Hepatocyte (in vitro differentiated cells): ENCODE data around the gene BORCS5. TPM values are rescaled to one million over a fixed set of nuclear protein-coding genes. Genes with fewer than 3 reads are reported as not detected.

Experiments
- DNase-seq: peaks from one replicate; pipeline ENCODE4 v3.0.0-alpha.2; 2016; ENCODE audit warnings: low spot score
- H2AFZ ChIP-seq: fragments of 200-600 bp; sonication (generic); 2 replicates; pipeline ENCODE4 v1.6.0; 2016; ENCODE audit warnings: antibody characterized with exemption, mild to moderate bottlenecking
- H3K27ac ChIP-seq: fragments of 200-600 bp; sonication (generic); 2 replicates; pipeline ENCODE4 v1.5.1; 2016; ENCODE audit warnings: mild to moderate bottlenecking
- H3K27me3 ChIP-seq: fragments of 200-600 bp; sonication (generic); 2 replicates; pipeline ENCODE4 v1.6.1; 2016
- H3K36me3 ChIP-seq: fragments of 200-600 bp; sonication (generic); replicated peaks from 2 replicates; pipeline ENCODE4 v1.5.1; 2016; ENCODE audit warnings: low read depth; ENCODE audit not compliant: insufficient read depth
- H3K4me1 ChIP-seq: fragments of 200-600 bp; sonication (generic); 2 replicates; pipeline ENCODE4 v1.5.1; 2016; ENCODE audit warnings: mild to moderate bottlenecking, moderate library complexity; ENCODE audit not compliant: insufficient read depth
- H3K4me2 ChIP-seq: fragments of 200-600 bp; sonication (generic); 2 replicates; pipeline ENCODE4 v1.6.0; 2016
- H3K4me3 ChIP-seq: fragments of 200-600 bp; sonication (generic); 2 replicates; pipeline ENCODE4 v1.5.1; 2016; ENCODE audit warnings: mild to moderate bottlenecking
- H3K79me2 ChIP-seq: fragments of 200-600 bp; sonication (generic); 2 replicates; pipeline ENCODE4 v1.6.0; 2017; ENCODE audit warnings: mild to moderate bottlenecking
- H3K9me2 ChIP-seq: fragments of 200-600 bp; sonication (generic); replicated peaks from 2 replicates; pipeline ENCODE4 v1.6.0; 2017; ENCODE audit warnings: mild to moderate bottlenecking; ENCODE audit not compliant: insufficient read depth
- H3K9me3 ChIP-seq: fragments of 200-600 bp; sonication (generic); 2 replicates; pipeline ENCODE4 v1.5.1; 2016; ENCODE audit warnings: low read depth, mild to moderate bottlenecking
- H4K20me1 ChIP-seq: fragments of 200-600 bp; sonication (generic); 2 replicates; pipeline ENCODE4 v1.6.0; 2016; ENCODE audit warnings: mild to moderate bottlenecking; ENCODE audit not compliant: insufficient read depth, poor library complexity, severe bottlenecking
- EZH2 ChIP-seq: fragments of 200-600 bp; sonication (generic); IDR thresholded peaks from 2 replicates; pipeline ENCODE4 v1.6.1; 2016; ENCODE audit warnings: antibody characterized with exemption, mild to moderate bottlenecking, borderline replicate concordance
- EZH2phosphoT487 ChIP-seq: fragments of 200-600 bp; sonication (generic); IDR thresholded peaks from one replicate; pipeline ENCODE4 v1.6.1; 2018; ENCODE audit warnings: antibody characterized with exemption, mild to moderate bottlenecking, low read depth, moderate library complexity; ENCODE audit not compliant: unreplicated experiment, severe bottlenecking
- WGBS: methylation state at CpG from one replicate; pipeline ENCODE4 v1.1.6; 2016; ENCODE audit warnings: low lambda C conversion rate; ENCODE audit errors: missing lambda C conversion rate; 5-methylcytosine and 5-hydroxymethylcytosine counted together
- polyA plus RNA-seq: library from polyadenylated mRNA; unstranded; fragments of >200 nt; fragmentation: Nextera tagmentation; extraction: Ambion mirVana; gene quantifications from 2 replicates; pipeline ENCODE4 v1.2.1, GENCODE V29; 2016
- total RNA-seq: library from RNA; depleted of rRNA; stranded (reverse); fragments of >200 nt; gene quantifications from 2 replicates; pipeline ENCODE4 v1.2.3, GENCODE V29; 2014
- TF ChIP-seq, protein P1 (sequence below): fragments of 200-600 bp; sonication (generic); IDR thresholded peaks from 2 replicates; pipeline ENCODE4 v1.5.1; 2016; ENCODE audit warnings: antibody characterized with exemption, mild to moderate bottlenecking; ENCODE audit not compliant: poor library complexity

BORCS5 gene
- total and polyA plus RNA-seq, 2 experiments from 2014 or later, result 6.6 to 11.2 TPM

DNA sequence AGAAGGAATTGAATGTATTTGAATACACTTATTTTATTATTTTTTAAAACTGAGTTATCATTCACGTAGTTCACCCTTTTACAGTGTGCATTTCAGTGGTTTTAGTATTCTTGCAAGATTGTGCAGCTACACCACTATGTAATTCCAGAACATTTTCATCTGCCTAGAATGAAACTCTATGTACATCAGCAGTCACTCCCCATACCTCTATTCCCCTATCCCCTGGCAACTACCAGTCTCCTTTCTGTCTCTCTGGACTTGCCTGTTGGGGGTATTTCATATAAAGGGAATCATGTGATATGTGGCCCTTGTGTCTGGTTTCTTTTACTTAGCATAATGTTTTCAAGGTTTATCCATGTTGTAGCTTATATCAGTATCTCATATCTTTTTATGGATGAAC lies 96.8 kb downstream of the BORCS5 start:
- DNase-seq, result no peak
- no peaks in the 10 kb centered on the region for H3K36me3 ChIP-seq
- H3K4me1 ChIP-seq, result peaks cover 28% of the 10 kb centered on the region
- H3K9me2 ChIP-seq, result no peaks in the 10 kb centered on the region
- no peaks in the 10 kb centered on the region for H3K27me3 ChIP-seq
- no peaks in the 10 kb centered on the region for H4K20me1 ChIP-seq
- no peak overlapping the region for H2AFZ ChIP-seq
- no peak overlapping the region for H3K4me3 ChIP-seq
- TF ChIP-seq, protein P1, sequence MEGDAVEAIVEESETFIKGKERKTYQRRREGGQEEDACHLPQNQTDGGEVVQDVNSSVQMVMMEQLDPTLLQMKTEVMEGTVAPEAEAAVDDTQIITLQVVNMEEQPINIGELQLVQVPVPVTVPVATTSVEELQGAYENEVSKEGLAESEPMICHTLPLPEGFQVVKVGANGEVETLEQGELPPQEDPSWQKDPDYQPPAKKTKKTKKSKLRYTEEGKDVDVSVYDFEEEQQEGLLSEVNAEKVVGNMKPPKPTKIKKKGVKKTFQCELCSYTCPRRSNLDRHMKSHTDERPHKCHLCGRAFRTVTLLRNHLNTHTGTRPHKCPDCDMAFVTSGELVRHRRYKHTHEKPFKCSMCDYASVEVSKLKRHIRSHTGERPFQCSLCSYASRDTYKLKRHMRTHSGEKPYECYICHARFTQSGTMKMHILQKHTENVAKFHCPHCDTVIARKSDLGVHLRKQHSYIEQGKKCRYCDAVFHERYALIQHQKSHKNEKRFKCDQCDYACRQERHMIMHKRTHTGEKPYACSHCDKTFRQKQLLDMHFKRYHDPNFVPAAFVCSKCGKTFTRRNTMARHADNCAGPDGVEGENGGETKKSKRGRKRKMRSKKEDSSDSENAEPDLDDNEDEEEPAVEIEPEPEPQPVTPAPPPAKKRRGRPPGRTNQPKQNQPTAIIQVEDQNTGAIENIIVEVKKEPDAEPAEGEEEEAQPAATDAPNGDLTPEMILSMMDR, result no peak
- TF ChIP-seq EZH2phosphoT487 (no peak), EZH2 (no peak)
- no peaks in the 10 kb centered on the region for H3K79me2 ChIP-seq
- no peak overlapping the region for H3K27ac ChIP-seq
- no peak overlapping the region for H3K4me2 ChIP-seq
- 97% methylated on average over 1 of the region's 1 CpG for WGBS
- no peaks in the 10 kb centered on the region for H3K9me3 ChIP-seq

DNA sequence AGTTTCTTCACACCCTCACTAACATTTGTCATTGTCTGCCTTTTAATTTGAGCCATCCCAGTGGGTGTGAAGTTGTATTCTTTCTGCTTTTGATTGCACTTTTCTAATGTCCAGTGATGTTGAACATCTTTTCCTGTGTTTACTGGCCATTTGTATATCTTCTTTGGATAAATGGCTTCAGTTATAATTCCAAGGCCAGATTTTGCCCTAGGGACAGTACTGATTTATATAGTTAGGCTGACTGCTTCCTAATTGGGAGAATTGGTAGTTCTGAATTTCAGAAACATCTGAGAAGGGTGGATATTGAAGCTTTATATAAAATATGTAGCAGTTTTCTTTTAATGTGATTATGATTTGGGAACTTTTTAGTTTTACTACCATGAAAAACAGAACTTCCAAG lies 97.4 kb downstream of the BORCS5 start:
- no peaks in the 10 kb centered on the region for H3K9me2 ChIP-seq
- no peak overlapping the region for H3K27ac ChIP-seq
- H3K9me3 ChIP-seq, result no peaks in the 10 kb centered on the region
- H2AFZ ChIP-seq, result no peak overlapping the region
- no peaks in the 10 kb centered on the region for H4K20me1 ChIP-seq
- no peak for DNase-seq
- H3K4me2 ChIP-seq, result no peak overlapping the region
- H3K4me1 ChIP-seq, result peaks cover 22% of the 10 kb centered on the region
- TF ChIP-seq, protein P1, result no peak
- TF ChIP-seq EZH2phosphoT487 (no peak), EZH2 (no peak)
- H3K27me3 ChIP-seq, result no peaks in the 10 kb centered on the region
- H3K4me3 ChIP-seq, result no peak overlapping the region
- H3K36me3 ChIP-seq, result no peaks in the 10 kb centered on the region
- no peaks in the 10 kb centered on the region for H3K79me2 ChIP-seq

DNA sequence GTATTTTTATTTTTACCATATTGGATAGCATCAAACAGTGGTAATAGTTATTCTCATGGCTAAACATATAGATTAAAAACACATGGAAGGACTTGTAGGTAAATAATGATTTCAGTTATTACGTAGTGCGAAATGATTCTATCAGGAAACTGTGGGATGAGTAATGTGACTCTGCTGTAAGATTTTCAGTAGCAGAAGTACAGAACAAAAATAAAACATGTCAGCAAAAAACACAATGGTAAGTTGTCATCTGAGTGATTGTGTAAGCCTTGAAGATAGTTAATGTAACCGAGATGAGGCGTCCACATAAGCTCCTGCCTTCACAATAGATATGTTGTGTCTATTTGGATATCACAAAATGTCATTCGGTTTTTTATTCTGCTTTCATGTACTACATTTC lies 99.8 kb downstream of the BORCS5 start:
- H2AFZ ChIP-seq, result no peak overlapping the region
- H3K27ac ChIP-seq, result no peak overlapping the region
- no peaks in the 10 kb centered on the region for H4K20me1 ChIP-seq
- no peak for DNase-seq
- no peaks in the 10 kb centered on the region for H3K36me3 ChIP-seq
- H3K4me2 ChIP-seq, result no peak overlapping the region
- 85% methylated on average over 5 of the region's 5 CpGs for WGBS
- H3K9me3 ChIP-seq, result no peaks in the 10 kb centered on the region
- H3K4me1 ChIP-seq, result peaks cover under 1% of the 10 kb centered on the region
- H3K79me2 ChIP-seq, result no peaks in the 10 kb centered on the region
- H3K9me2 ChIP-seq, result no peaks in the 10 kb centered on the region
- no peaks in the 10 kb centered on the region for H3K27me3 ChIP-seq
- no peak overlapping the region for H3K4me3 ChIP-seq
- TF ChIP-seq EZH2phosphoT487 (no peak), EZH2 (no peak)
- TF ChIP-seq, protein P1, result no peak
